NCI-H82 treated with DMSO at 0.1 percent for 48 hours (cell line): ENCODE data around the gene NSD1.

Experiments
- DNase-seq: peaks from one replicate; lab custom pipeline; 2025; ENCODE audit not compliant: unreplicated experiment; lab: John Stamatoyannopoulos, UW

The NSD1 gene

GRCh38 chr5:177307544-177308363 is 174.2 kb downstream of the NSD1 start:
- DNase-seq, result no peak

GRCh38 chr5:177308740-177309139 is 175.2 kb downstream of the NSD1 start:
- no peak for DNase-seq

GRCh38 chr5:177309351-177310191 is 176.0 kb downstream of the NSD1 start:
- DNase-seq, result no peak

- DNase-seq, result no peak
Measured at GRCh38 chr5:177310332-177310731, 176.8 kb downstream of the NSD1 start.

GRCh38 chr5:177310757-177311391 is 177.3 kb downstream of the NSD1 start:
- DNase-seq, result peak; percentile 22

- DNase-seq, result no peak
Measured at GRCh38 chr5:177311392-177311722, 177.8 kb downstream of the NSD1 start.

GRCh38 chr5:177311723-177312648 is 178.4 kb downstream of the NSD1 start, which contains the start of gene MXD3:
Gene MXD3, minus strand, starts transcription at chr5:177311898. Its CDS starts 68 bp downstream, at chr5:177311830.
- DNase-seq, result peak; percentile 91

- peak; percentile 6 for DNase-seq
Measured at GRCh38 chr5:177312649-177313181, 179.1 kb downstream of the NSD1 start.

GRCh38 chr5:177313561-177314259 is 180.1 kb downstream of the NSD1 start:
- DNase-seq, result no peak

- no peak for DNase-seq
Measured at GRCh38 chr5:177314376-177315342, 181.1 kb downstream of the NSD1 start.

- DNase-seq, result no peak
Measured at GRCh38 chr5:177315411-177315810, 181.8 kb downstream of the NSD1 start.

- no peak for DNase-seq
Measured at GRCh38 chr5:177316005-177316404, 182.4 kb downstream of the NSD1 start.

GRCh38 chr5:177317959-177318377 is 184.4 kb downstream of the NSD1 start:
- DNase-seq, result peak; percentile 31

- no peak for DNase-seq
Measured at GRCh38 chr5:177319913-177320588, 186.5 kb downstream of the NSD1 start.

- no peak for DNase-seq
Measured at GRCh38 chr5:177320879-177321278, 187.3 kb downstream of the NSD1 start.

GRCh38 chr5:177325868-177326381 is 192.4 kb downstream of the NSD1 start:
- no peak for DNase-seq
